Caco-2 (cell line): Measurements from ENCODE around the gene MAML2. TPM values are rescaled to one million over a fixed set of nuclear protein-coding genes. Genes with fewer than 3 reads are reported as not detected.
A peak's percentile ranks its signal among the peaks of the same experiment; 100 is the strongest.

Source experiments
- BruUV-seq: library from RNA; stranded (reverse); fragments of 400-500 nt; replicated peaks from 2 replicates; lab custom pipeline; 2021; lab: Mats Ljungman, UMichigan
- CTCF ChIA-PET: fragments of 300-600 bp; sonication (Branson Sonifier 250); formaldehyde crosslinking; loops from one replicate; lab custom pipeline; 2022; ENCODE audit warnings: antibody characterized with exemption; lab: Charles Lee
- POLR2A ChIA-PET: fragments of 300-600 bp; sonication (Branson Sonifier 250); formaldehyde crosslinking; loops from one replicate; lab custom pipeline; 2022; ENCODE audit warnings: antibody characterized with exemption; lab: Charles Lee
- DNase-seq, 2 experiments: peaks; one replicate each; pipeline versions ENCODE4 v3.0.0 to v3.0.0-alpha.2; 2020 to 2022
- H3K27me3 ChIP-seq: replicated peaks from 2 replicates; pipeline ENCODE4 v1.6.0; 2011; ENCODE audit warnings: low read length; ENCODE audit not compliant: control insufficient read depth, insufficient read depth
- H3K36me3 ChIP-seq: 2 replicates; pipeline ENCODE4 v1.5.1; 2011; ENCODE audit warnings: low read length; ENCODE audit not compliant: control insufficient read depth, insufficient read depth
- H3K4me1 ChIP-seq: fragments of 250-450 bp; sonication (Bioruptor Pico); 2 replicates; pipeline ENCODE4 v1.5.1; 2020; ENCODE audit warnings: mild to moderate bottlenecking
- H3K4me3 ChIP-seq: 2 replicates; pipeline ENCODE4 v1.5.1; 2011; ENCODE audit warnings: low read depth, mild to moderate bottlenecking, control low read depth, low read length
- H3K9me3 ChIP-seq: fragments of 250-450 bp; sonication (Bioruptor Pico); 2 replicates; pipeline ENCODE4 v1.5.1; 2020; ENCODE audit warnings: mild to moderate bottlenecking, moderate library complexity
- H3K27ac Mint-ChIP-seq: one replicate; pipeline ENCODE4 v1.8.0; 2022; ENCODE audit warnings: mixed read lengths; ENCODE audit not compliant: unreplicated experiment
- H3K27me3 Mint-ChIP-seq: one replicate; pipeline ENCODE4 v1.8.0; 2022; ENCODE audit warnings: mixed read lengths; ENCODE audit not compliant: insufficient read depth, unreplicated experiment
- H3K36me3 Mint-ChIP-seq: one replicate; pipeline ENCODE4 v1.8.0; 2022; ENCODE audit warnings: mild to moderate bottlenecking, mixed read lengths; ENCODE audit not compliant: insufficient read depth, unreplicated experiment
- H3K4me1 Mint-ChIP-seq: one replicate; pipeline ENCODE4 v1.8.0; 2022; ENCODE audit warnings: low read depth, mixed read lengths; ENCODE audit not compliant: unreplicated experiment
- H3K4me3 Mint-ChIP-seq: one replicate; pipeline ENCODE4 v1.8.0; 2022; ENCODE audit warnings: mild to moderate bottlenecking, moderate library complexity, mixed read lengths; ENCODE audit not compliant: unreplicated experiment
- H3K9me3 Mint-ChIP-seq: one replicate; pipeline ENCODE4 v1.8.0; 2022; ENCODE audit warnings: mixed read lengths; ENCODE audit not compliant: unreplicated experiment
- intact Hi-C: fragments of 100-400 bp; cut with micrococcal nuclease; formaldehyde crosslinking; loops from one replicate; pipeline ENCODE4 v1.10.0; 2022; ENCODE audit not compliant: unreplicated experiment
- total RNA-seq: library from RNA; stranded (reverse); gene quantifications from 2 replicates; pipeline ENCODE4 v1.2.3, GENCODE V29; 2022
- TF ChIP-seq, protein P1 (sequence below), 2 experiments: fragments of 200-600 bp in 1 of 2; IDR thresholded peaks; 1 replicate in 1 of 2; 2 replicates in 1 of 2; pipeline versions ENCODE4 v1.5.1 to v1.8.0; 2011 to 2022; ENCODE audit warnings: antibody characterized with exemption in 1 of 2, control low read depth in 1 of 2, inconsistent platforms in 1 of 2, low read depth in 1 of 2, low read length in 1 of 2, mild to moderate bottlenecking in 1 of 2, moderate library complexity in 1 of 2; ENCODE audit not compliant: insufficient read depth in 1 of 2, severe bottlenecking in 1 of 2, unreplicated experiment in 1 of 2

MAML2 gene
- total RNA-seq, 1 experiment from 2014 or later, result 11.5 TPM

DNA sequence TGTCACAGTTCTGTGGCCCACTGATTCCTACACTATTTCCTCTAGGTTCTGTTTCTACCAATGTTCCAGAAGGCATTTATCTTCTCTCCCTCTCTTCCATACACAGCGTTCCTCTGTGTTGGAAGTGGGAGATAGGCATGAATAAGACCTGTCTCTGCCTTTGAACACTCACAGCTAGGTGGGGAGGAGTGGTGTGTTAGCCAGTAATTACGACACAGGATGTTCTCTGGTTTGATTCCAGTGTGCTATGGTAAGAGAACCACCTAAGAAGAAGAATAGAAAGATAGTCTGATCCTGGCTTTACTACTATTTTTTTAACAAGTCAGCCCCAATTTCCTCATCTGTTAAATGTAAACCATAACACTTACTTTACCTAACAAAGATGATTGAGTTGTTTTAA is 218.8 kb downstream of the MAML2 start:
- DNase-seq, result no peak
- H3K36me3 Mint-ChIP-seq, result no peaks in the 10 kb centered on the region
- BruUV-seq, result no TSS peak
- no peaks in the 10 kb centered on the region for H3K36me3 ChIP-seq
- H3K4me1 ChIP-seq, result no peaks in the 10 kb centered on the region
- TF ChIP-seq, protein P1, sequence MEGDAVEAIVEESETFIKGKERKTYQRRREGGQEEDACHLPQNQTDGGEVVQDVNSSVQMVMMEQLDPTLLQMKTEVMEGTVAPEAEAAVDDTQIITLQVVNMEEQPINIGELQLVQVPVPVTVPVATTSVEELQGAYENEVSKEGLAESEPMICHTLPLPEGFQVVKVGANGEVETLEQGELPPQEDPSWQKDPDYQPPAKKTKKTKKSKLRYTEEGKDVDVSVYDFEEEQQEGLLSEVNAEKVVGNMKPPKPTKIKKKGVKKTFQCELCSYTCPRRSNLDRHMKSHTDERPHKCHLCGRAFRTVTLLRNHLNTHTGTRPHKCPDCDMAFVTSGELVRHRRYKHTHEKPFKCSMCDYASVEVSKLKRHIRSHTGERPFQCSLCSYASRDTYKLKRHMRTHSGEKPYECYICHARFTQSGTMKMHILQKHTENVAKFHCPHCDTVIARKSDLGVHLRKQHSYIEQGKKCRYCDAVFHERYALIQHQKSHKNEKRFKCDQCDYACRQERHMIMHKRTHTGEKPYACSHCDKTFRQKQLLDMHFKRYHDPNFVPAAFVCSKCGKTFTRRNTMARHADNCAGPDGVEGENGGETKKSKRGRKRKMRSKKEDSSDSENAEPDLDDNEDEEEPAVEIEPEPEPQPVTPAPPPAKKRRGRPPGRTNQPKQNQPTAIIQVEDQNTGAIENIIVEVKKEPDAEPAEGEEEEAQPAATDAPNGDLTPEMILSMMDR (IDR thresholded peaks at IDR 0.05; ENCODE audit: insufficient read depth in 1 of 2, low read depth in 1 of 2, low read length in 1 of 2, severe bottlenecking in 1 of 2, unreplicated experiment in 1 of 2), result no peak
- intact Hi-C loops, result no loop called here
- H3K4me3 ChIP-seq, result no peak overlapping the region
- ChIA-PET POLR2A (no interaction called here), CTCF (no interaction called here)
- no peaks in the 10 kb centered on the region for H3K9me3 Mint-ChIP-seq
- H3K27me3 Mint-ChIP-seq, result no peaks in the 10 kb centered on the region
- H3K4me3 Mint-ChIP-seq, result no peak overlapping the region
- no peak overlapping the region for H3K27ac Mint-ChIP-seq
- peaks cover 28% of the 10 kb centered on the region for H3K4me1 Mint-ChIP-seq
- H3K9me3 ChIP-seq, result no peaks in the 10 kb centered on the region
- H3K27me3 ChIP-seq, result no peaks in the 10 kb centered on the region

DNA sequence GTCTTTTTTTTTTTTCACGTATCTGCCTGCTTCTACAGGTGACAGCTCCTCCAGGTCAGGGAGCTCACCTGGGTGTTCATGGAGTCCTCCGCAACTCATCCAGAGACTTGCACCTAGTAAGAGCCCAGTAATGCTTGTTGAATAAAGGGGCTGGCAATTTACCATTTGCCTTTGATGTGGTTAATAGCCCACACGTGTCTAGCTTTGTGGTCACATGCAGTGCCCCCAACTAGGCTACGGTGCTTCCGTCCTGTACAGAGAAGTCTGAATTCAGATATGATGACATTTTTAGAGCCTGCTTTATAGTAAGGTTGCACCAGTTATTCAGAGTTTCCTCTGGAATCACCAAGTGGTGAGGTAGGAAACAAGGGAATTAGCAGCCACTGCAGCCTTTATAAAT is 219.7 kb downstream of the MAML2 start:
- CTCF ChIA-PET, result no interaction called here
- TF ChIP-seq, protein P1 (IDR thresholded peaks at IDR 0.05; ENCODE audit: insufficient read depth in 1 of 2, low read depth in 1 of 2, low read length in 1 of 2, severe bottlenecking in 1 of 2, unreplicated experiment in 1 of 2), result no peak
- no peak overlapping the region for H3K4me3 Mint-ChIP-seq
- H3K9me3 Mint-ChIP-seq, result no peaks in the 10 kb centered on the region
- H3K27ac Mint-ChIP-seq, result peak overlapping the region; percentile 7
- no peak for DNase-seq
- Histone ChIP-seq H3K27me3 (no peaks in the 10 kb centered on the region), H3K4me3 (no peak overlapping the region), H3K4me1 (no peaks in the 10 kb centered on the region), H3K9me3 (no peaks in the 10 kb centered on the region), H3K36me3 (no peaks in the 10 kb centered on the region)
- H3K4me1 Mint-ChIP-seq, result peaks cover 28% of the 10 kb centered on the region
- no peaks in the 10 kb centered on the region for H3K27me3 Mint-ChIP-seq
- no TSS peak for BruUV-seq
- intact Hi-C loops, result loop anchor here (2.0 kb wide), 1 partner anchor 24 kb away; no protein-coding TSS in a partner anchor
- H3K36me3 Mint-ChIP-seq, result no peaks in the 10 kb centered on the region
- POLR2A ChIA-PET, result no interaction called here

- Histone ChIP-seq H3K4me1 (no peaks in the 10 kb centered on the region), H3K9me3 (no peaks in the 10 kb centered on the region), H3K36me3 (no peaks in the 10 kb centered on the region), H3K4me3 (no peak overlapping the region), H3K27me3 (no peaks in the 10 kb centered on the region)
- H3K4me3 Mint-ChIP-seq, result no peak overlapping the region
- intact Hi-C loops, result loop anchor here (2.0 kb wide), 1 partner anchor 24 kb away; no protein-coding TSS in a partner anchor
- TF ChIP-seq, protein P1 (IDR thresholded peaks at IDR 0.05; ENCODE audit: insufficient read depth in 1 of 2, low read depth in 1 of 2, low read length in 1 of 2, severe bottlenecking in 1 of 2, unreplicated experiment in 1 of 2), result no peak
- no peaks in the 10 kb centered on the region for H3K36me3 Mint-ChIP-seq
- no peaks in the 10 kb centered on the region for H3K9me3 Mint-ChIP-seq
- H3K27me3 Mint-ChIP-seq, result no peaks in the 10 kb centered on the region
- BruUV-seq, result no TSS peak
- no peak overlapping the region for H3K27ac Mint-ChIP-seq
- no peak for DNase-seq
- peaks cover 28% of the 10 kb centered on the region for H3K4me1 Mint-ChIP-seq
- ChIA-PET POLR2A (no interaction called here), CTCF (interaction anchor here (0.5 kb wide), 1 partner anchor 9 kb away, joined by 4 read pairs; no protein-coding TSS in a partner anchor)
These were observed 220.4 kb downstream of the MAML2 start for GRCh38 chr11:96122601-96123074.
